HTERT RPE-1 (cell line): ENCODE data around the gene ADAMTS17.

Source experiments
- in situ Hi-C: fragments of 300-500 bp; cut with MboI; formaldehyde crosslinking; loops from 4 replicates; pipeline ENCODE4 v1.14.3; 2020; ENCODE audit warnings: low sequenced_read_pairs

The ADAMTS17 gene

DNA sequence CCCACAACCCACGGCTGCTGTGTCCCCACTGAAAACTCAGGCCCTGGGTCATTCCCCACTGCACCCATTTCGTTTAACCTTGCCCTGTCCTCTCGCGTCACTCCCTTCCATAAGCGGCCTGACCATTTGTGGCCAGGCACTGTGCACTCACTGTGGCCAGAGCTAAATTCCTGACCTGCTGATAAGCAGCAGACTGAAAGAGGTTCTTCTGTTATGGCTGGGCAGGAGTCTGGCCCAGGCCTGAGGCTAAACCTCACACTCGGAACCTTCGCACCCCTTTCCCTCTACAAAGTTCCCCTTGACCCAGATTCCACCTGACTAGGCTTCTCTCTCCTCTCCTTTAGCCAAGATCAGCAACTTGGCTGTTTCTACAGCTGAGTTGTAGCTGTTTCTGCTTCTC lies 62.3 kb downstream of the ADAMTS17 start:
- in situ Hi-C loops: no loop called here

DNA sequence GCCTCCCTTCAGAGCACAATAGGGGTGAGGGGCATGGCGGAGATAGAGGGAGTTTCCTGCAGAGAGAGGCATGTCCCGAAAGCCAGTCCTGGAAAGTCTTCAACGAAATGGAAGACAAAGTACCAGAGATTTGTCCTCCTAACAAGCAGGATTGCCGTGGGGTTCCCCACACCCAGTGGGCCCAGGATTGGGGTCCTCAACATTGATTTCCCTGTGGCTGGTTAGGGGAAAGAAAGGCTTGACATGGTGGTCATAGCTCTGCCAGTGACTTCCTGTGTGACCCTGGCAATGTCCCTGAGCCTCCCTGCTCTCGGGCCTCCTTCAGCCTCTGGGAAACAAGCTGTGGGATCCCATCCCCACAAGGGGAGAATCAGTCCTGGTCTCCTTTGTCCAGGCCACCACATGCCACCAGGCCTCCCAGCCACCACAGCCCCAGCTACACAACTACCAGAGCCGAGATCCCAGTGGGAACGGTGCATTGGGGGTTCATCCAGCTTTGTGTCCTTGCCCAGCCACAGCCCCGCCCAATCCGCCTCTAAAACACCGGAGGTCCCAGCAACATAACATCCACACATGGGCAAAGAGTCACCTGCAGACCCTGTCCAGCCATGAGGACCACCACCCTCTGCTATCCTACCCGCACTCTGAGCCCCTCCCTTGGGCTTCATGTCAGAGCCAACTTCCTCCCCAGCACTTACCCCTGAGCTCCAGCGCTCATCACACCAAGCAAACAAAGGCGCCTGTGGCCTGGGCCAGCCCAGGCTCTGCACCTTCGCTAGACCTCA lies 63.0 kb downstream of the ADAMTS17 start:
- in situ Hi-C loops: no loop called here

DNA sequence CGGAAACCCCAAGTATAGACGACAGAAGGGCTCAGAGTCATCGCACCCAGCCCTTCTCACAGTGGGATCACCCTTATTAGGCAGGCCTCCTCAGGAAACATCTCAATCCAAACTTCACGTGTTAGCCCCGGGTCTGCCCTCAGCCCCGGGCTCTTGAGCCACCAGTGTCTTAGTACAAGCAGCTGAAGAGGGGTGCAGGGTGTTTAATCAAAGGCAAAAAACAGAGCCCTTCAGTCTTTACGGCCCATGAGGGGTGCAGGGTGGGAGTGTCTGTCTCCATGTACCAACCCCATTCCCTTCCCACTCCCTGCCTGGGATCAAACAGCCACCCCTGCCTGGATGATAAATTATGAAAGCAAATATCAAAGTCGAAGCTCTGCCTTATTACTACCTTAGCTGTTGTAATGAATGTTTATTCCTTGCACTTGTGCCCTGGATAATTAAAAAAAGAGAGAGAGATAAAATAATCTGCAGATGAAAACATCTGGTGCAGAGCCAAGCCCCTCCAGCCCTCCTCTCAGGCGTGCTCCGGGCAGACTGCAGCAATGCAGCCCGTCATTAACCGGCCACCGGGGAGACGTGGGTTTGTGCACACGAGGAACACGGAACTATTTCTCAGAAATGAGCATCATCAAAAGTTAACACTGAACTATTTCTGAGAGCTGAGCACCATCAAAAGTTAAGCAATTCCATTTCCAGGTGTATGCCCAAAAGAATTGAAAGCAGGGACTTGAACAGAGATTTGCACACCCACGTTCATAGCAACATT lies 64.5 kb downstream of the ADAMTS17 start:
- in situ Hi-C loops: no loop called here

DNA sequence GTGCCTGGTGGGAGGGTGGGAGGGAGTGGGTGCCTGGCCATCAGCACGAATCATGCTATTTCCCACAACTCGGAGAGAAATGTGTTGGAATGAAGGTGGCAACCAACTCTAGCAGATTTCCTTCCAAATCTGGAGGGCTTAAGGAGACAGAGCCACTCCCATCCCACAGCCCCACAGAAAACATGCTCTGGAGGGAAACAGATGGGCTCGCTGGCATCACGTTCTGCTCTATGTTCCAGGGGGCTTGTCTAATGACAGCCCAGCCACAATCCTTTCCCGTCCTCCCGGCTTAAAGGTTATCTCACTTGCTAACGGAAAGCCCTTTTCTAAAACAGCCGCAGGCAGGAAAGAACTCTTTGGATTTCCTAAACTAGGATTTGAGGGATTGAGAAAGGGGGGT lies 65.3 kb downstream of the ADAMTS17 start:
- in situ Hi-C loops: no loop called here

DNA sequence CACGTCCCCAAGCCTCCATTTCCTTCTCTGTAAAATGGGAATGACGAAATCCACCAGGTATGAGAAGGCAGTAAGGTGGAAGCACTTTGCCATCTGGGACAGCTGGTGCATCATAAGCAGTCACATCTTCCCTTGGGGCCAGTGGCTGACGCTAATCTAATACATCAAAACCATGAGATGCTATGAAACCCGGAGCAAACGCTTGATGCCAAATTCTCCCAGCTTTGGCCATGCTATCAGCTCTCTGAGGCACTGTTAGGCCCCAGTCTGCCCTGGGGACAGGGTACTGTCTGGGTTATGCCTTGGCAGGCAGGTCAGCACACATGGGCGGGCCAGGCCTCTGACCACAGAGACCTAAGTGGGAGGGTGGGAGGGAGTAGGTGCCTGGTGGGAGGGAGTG lies 66.1 kb downstream of the ADAMTS17 start:
- in situ Hi-C loops: no loop called here

GRCh38 chr15:100269831-100270230 lies 71.9 kb downstream of the ADAMTS17 start:
- in situ Hi-C loops: no loop called here

DNA sequence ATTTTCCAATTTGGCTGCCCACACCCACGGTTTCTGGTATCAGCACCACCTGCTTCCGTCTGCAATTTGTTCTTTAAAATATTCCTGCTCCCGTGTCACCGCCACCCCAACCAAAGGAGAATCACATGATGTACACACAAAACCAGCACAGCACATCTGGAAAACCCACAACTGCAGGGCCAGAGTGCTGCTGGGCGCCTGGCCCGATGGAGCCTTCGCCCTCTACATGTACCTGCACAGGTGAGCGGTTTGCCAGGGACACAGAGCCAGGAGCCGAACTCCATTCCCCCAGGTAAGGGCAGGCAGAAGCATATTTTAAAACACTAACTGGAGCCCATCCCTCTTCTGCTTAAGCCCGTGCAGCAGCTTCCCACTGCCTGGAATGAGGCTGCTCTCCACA lies 75.6 kb downstream of the ADAMTS17 start:
- in situ Hi-C loops: no loop called here

GRCh38 chr15:100265641-100266035 lies 76.1 kb downstream of the ADAMTS17 start:
- in situ Hi-C loops: no loop called here

GRCh38 chr15:100264994-100265640 lies 76.7 kb downstream of the ADAMTS17 start:
- in situ Hi-C loops: no loop called here

DNA sequence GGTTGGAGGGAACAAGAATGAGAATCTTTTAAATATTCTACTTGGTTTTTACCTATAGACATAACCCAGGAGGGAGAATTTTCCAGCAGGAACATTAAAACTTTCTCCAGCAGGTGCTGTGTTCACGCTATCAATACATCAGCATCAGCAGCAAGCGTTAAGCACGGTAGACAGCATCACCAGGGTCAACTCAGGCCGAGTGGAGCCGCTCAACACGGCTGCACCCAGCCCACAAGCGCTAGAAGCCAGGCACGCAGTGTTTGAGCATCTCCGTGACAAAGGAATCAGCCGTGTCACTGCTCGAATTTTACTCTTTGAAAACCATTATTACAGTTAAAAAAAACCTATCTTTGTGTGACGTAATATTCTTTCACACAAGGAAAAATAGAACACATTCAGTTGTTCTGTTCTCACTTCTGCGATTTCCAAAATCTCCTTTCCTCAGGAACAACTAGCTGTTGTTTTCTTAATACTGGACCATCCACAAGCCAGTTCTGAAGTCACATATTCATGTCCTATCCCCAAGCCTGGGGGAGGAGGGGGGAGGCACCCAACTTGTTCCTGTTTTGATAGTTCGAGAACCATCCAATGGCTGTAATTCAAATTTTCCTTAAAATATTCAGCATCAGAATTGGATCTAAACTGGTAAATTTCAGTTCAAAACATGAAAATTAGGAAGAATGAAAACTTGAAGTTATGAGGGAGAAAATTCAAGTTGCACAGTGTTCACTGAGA lies 77.9 kb downstream of the ADAMTS17 start:
- in situ Hi-C loops: no loop called here

GRCh38 chr15:100263031-100263430 lies 78.7 kb downstream of the ADAMTS17 start:
- in situ Hi-C loops: no loop called here

DNA sequence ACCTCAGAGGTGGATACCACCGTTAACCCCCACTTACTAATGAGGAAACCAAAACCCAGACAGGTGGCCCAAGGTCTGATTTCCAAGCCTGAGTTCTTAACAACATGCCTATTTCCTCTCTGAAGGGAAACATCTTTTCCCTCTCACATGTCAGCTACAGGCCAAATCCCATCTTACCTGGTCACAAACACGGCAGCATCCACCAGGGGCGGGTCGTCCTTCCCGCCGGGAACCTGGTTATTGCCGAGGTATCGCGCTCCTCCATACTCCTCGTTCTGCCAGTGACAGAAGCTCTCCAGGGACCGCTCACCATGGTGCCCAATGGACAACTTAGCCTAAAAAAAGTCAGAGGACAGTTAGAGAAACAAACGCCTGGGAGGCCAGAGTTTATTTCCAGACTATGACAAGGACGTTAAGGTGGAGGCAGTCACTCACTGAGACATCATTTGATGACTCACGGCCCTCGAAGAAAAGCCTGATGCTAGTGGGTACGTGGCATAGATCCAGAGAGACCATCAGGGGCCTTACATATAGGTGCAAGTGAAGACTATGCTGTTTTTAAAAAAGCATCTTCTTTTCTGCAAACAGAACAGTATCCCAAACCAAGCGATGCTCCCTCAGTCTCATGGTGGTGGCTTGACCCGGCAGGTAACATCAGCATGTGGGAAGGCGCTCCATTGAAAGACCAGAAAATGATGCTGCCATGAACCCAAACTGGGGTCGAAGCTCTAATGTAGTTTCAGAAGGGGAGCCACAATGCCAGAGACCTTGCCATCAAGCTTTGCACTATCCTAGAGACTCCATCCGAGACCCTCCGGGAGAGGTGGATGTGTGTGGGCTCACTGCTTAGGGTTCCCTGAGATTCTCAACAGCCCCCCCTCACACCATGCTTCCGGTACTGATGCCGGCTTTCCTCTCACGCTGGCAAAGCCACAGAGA lies 80.2 kb downstream of the ADAMTS17 start:
- in situ Hi-C loops: no loop called here

GRCh38 chr15:100259266-100259665 lies 82.5 kb downstream of the ADAMTS17 start:
- in situ Hi-C loops: no loop called here

GRCh38 chr15:100256970-100257650 lies 84.7 kb downstream of the ADAMTS17 start:
- in situ Hi-C loops: no loop called here

DNA sequence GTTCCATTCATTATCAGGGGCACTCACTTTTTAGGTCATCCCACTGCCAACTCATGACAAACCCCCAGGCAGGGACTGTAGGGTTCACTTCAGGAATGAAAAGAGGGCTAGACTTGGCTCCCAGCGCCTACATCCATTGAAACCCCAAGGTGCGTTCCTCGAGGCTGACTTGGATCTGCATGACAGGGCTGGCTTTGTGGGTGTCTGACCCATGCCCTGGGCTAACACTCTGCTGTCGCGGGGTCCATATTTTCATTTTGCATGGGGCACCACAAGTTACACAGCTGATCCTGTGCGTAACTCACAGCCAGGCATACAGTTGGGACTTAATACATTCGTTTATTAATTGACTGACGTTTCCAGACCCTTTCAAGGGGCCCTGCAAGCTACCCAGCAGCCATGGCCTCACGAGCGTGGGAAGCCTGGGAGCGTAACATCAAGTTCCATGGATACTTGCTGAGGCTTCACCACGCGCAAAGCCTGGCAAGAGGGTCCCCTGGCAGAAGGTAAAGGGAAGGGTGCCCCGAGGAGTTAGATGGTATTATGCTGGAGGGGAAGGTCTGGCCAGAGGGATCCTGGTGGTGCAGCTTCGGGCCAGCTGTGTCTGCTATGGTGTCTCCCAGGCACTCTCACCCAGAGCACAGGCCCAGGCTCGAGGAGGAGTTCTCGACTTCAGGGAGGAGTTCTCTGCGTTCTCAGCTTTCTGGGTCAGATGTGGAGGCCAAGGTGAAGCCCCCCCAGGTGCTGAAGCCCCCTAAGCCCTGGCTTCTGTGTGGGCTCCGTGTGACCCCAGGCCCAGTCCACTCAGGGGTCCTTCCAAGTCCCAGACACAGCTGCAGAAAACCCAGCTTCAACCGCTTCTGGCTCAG lies 85.4 kb downstream of the ADAMTS17 start:
- in situ Hi-C loops: no loop called here

DNA sequence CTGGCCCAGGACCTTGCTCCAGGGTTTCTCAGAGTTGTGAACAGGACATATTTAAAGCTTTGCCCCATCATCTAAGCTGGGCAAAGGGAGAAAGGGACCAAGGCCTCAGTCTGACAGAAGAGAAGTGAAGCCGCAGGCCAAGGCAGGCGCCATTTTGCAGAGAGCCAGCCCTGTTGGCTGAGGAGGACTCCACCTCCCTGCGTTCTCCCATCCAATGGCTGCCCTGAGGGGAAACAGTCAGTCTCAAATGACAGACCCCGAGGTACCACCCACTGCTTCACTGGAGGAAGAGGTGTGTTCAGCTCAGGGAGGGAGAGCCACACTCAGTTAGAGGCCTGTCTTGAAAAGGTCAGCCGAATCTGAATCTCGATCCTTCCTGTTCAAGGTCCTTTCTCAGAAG lies 86.1 kb downstream of the ADAMTS17 start:
- in situ Hi-C loops: no loop called here

DNA sequence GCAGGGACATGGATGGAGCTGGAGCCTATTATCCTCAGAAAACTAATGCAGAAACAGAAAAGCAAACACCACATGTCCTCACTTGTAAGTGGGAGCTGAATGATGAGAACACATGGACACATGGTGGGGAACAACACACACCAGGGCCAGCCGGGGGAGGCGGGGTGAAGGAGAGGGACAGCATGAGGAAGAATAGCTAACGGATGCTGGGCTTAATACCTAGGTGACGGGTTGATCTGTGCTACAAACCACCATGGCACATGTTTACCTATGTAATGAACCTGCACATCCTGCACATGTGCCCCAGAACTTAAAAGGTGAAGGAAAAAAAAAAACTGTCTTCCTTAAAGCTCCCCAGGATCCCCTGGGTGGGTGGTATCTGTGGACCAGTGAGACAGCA lies 87.1 kb downstream of the ADAMTS17 start:
- in situ Hi-C loops: no loop called here

DNA sequence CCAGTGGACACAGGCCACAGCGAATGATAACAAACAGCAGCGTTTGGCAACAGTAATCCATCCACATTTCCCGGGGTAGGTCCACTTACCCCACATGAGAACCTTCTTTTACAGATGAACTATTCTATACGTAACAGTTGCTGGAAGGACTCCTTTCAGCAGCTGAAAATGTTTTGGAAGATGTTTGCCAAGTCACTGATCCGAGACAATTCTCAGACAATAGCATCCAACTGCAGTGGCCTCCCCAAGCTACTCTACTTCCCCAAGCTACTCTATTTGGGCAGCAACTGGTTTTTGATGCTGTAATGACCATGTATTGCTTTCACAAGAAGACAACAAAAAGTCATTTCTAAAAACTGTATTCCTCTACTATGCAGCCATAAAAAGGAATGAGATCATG lies 87.5 kb downstream of the ADAMTS17 start:
- in situ Hi-C loops: no loop called here

DNA sequence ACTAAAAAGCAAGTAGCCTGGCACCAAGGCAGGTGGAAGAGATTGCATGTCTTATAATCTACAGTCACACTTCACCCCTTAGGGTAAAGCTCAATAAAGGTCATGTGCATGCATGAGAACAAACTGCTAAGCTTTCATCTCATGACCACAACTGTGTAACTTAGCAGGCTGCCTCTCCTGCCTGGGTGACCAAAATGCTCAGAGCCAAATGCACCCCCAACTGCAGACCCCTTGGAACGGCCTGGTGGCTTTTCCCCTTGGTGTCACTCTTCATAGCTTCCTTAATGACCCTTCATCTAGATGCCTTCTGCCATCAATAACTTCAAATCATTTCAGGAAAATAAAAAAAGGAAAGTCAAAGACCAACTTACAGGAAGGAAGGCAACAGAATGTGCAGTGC lies 88.1 kb downstream of the ADAMTS17 start:
- in situ Hi-C loops: no loop called here
